GM18519 (cell line): ENCODE data around the gene SCGB2B2.
"Not testable (repeated sequence)": the region's sequence is repeated elsewhere in the genome, so short reads cannot be mapped to it uniquely, and the experiment has no call there.

Experiments used
- ATAC-seq: cut with Tn5 transposase; IDR thresholded peaks from one replicate; pipeline ENCODE4 v1.9.1; 2021; ENCODE audit warnings: mild to moderate bottlenecking, moderate library complexity; ENCODE audit not compliant: unreplicated experiment, low FRiP score

The SCGB2B2 gene, protein sequence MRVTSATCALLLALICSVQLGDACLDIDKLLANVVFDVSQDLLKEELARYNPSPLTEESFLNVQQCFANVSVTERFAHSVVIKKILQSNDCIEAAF

DNA sequence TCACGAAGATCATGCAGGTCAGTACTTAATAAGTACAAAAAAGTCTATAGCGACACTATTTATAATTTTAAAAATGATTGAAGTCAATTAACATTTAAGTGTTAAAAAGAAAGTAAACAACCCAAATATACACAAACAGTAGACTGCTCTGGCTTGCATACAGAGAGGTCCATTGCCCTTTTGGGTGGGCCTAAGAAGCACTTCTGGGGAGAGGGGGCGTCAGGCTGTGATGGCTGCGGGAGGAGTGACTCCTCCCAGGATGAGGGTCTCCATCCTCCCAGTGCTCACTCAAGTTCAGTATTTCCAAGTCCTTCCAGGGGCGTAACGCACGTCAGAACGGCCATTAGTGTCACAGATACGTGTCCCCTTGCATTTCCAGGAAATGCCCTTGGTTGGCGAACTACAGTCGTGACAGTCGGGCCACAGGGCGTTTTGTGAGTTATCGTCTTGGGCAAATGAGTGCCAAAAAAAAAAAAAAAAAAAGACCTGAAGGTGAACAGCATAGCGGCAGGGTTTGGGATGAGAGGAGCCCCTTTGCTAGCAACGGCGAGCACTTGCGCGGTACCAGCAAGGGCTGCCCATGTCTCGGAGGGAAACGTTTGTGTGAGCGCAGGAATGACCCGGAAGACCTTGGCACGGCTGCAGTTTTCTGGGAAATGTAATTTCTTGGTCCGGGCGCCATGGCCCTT is at the start of gene SCGB2B2:
Gene SCGB2B2 (minus strand): TSS at position 463 of the 689 bp plus-strand sequence. CDS start 82,596 bp downstream, outside the sequence.
- ATAC-seq, result peak; percentile 30

DNA sequence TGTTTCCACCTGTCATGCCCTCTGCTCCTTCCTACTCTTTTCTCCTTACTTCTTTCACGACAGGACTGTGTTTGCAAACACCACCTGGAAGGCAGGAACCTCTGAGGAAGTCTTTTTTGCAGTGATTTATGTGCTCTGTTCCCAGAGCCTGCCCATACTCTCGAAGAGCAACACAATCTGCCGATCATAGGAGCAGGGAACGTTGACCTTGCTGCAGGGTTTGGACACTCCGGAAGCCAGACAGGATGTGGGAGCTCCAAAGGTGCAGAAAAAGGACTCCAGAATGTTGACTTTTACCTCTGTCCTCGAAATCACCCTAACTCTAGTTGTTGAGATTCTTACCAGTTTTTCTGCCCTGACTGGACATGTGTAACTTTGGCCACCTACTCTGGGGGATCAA is 48.4 kb upstream of the SCGB2B2 start:
- ATAC-seq, result no peak

GRCh38 chr19:34722353-34722752 is 45.4 kb upstream of the SCGB2B2 start:
- ATAC-seq, result no peak

GRCh38 chr19:34715357-34715756 is 38.4 kb upstream of the SCGB2B2 start:
- no peak for ATAC-seq

- no peak for ATAC-seq
These were observed 36.3 kb upstream of the SCGB2B2 start for GRCh38 chr19:34713262-34713637.

- no peak for ATAC-seq
These were observed 35.7 kb upstream of the SCGB2B2 start for GRCh38 chr19:34712395-34713261.

GRCh38 chr19:34711890-34712289 is 34.9 kb upstream of the SCGB2B2 start:
- no peak for ATAC-seq

GRCh38 chr19:34707661-34708060 is 30.7 kb upstream of the SCGB2B2 start:
- no peak for ATAC-seq

- ATAC-seq, result no peak
These were observed 15.6 kb upstream of the SCGB2B2 start for GRCh38 chr19:34692549-34692948.

DNA sequence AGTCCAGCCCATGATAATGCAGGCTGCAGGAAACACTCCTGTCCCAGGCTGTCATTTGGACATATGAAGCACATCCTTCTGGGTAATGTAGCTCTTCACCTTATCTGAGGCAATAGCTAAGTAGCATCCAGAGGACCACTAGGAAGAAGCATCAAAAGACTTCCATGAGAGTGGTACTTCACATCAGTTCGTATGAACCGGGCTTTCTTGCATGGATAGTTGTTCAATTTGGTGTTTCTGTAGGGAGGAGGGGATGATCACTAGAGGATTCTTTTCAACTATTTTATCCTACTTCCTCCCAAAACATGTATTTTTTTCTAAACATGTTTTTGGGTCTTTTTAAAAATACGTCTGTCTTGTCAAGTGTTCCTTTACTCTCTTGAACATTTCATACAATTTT is 13.4 kb upstream of the SCGB2B2 start:
- ATAC-seq, result no peak

GRCh38 chr19:34688592-34688991 is 11.6 kb upstream of the SCGB2B2 start:
- ATAC-seq, result no peak

DNA sequence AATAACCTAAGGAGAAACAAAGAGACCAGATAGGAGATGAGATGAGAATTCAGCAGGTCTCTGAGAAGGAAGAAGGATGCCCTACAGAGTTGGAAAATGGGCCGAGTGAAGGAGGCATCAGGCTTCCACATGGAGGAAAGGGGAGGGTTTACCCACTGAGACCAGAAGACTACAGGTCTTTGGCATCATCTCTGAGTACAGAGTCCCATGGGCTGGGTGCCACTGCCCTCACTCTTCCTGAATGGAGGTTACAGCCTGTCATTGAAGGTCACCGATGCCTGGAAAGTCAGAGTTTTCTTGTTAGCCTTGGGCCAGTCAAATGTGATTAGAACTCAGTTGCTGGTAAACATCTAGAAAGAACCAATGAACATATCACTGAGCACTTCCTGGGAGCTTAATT is 10.4 kb upstream of the SCGB2B2 start:
- no peak for ATAC-seq

DNA sequence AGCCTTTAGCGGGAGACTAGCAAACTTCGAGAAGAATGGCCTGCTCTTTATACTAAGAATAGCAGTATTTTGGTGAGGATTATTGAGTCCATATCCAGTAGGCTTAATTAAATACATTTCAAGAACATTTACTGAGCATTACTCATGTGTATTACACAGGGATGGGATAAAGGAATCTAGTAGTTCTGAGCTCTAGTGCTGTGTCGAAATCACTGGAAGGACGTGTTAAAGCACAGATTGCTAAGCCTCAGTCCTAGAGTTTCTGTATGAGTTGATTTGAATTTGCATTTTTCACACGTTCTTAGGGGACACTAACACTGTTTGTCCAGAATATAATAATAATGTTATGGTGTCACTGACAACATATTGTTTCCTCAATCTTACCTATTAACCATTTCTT is 9.5 kb upstream of the SCGB2B2 start:
- ATAC-seq, result no peak

- ATAC-seq, result not testable (repeated sequence)
These were observed 8.3 kb upstream of the SCGB2B2 start for GRCh38 chr19:34685266-34685665.

- ATAC-seq, result no peak
These were observed 4.5 kb upstream of the SCGB2B2 start for GRCh38 chr19:34681478-34681877.

- ATAC-seq, result no peak
These were observed 1.5 kb upstream of the SCGB2B2 start for GRCh38 chr19:34678421-34678820.

- ATAC-seq, result no peak
These were observed 1.1 kb upstream of the SCGB2B2 start for GRCh38 chr19:34678085-34678412.

GRCh38 chr19:34677386-34678084 is 576 bp upstream of the SCGB2B2 start, which contains the start of gene ZNF302:
Gene ZNF302, plus strand, starts transcription at chr19:34677678. Its CDS starts 1,127 bp downstream, at chr19:34678805.
- ATAC-seq, result peak; percentile 75

- no peak for ATAC-seq
These were observed 1.0 kb downstream of the SCGB2B2 start for GRCh38 chr19:34675919-34676318.

GRCh38 chr19:34675250-34675649 is 1.7 kb downstream of the SCGB2B2 start:
- no peak for ATAC-seq

DNA sequence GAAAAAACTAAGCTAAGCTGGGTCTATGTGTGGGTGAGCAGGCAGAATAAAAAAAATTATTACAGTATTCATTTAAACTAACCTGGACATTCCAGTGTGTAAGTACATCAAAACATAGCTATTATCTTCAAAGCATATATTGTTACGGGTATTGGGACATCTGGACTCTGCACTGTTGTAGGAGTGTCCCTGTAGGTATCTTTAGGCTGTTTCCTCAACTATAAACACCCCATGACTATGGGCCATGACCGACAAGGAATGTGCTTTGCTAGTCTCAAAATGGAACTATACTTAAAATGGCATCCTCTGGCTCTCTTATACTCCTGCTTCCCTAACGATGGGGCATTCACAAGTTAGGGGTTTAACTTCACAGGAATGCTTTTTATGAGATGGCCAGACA is 3.4 kb downstream of the SCGB2B2 start:
- no peak for ATAC-seq
